Measurements from ENCODE around the gene ABHD17B.

DNA sequence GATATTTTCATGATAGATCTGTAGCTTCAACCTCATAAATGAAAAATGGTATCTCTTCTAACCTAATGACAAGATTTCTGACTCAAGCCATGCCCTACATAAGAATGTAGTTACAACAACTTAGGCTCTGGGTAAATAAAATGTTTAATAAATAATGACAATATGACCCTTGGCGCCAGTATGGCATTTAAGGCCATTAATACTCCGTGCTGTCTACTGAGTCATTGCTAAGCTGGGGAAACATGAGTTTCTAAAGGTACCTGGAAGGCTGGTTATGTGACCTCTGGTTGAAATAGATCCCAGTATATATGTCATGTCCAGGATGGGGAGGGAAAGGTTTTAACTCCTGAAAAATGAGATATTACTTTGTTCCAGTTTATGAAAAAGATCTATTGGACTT is 84.7 kb downstream of the ABHD17B start:
- TF ChIP-seq, protein P1, sequence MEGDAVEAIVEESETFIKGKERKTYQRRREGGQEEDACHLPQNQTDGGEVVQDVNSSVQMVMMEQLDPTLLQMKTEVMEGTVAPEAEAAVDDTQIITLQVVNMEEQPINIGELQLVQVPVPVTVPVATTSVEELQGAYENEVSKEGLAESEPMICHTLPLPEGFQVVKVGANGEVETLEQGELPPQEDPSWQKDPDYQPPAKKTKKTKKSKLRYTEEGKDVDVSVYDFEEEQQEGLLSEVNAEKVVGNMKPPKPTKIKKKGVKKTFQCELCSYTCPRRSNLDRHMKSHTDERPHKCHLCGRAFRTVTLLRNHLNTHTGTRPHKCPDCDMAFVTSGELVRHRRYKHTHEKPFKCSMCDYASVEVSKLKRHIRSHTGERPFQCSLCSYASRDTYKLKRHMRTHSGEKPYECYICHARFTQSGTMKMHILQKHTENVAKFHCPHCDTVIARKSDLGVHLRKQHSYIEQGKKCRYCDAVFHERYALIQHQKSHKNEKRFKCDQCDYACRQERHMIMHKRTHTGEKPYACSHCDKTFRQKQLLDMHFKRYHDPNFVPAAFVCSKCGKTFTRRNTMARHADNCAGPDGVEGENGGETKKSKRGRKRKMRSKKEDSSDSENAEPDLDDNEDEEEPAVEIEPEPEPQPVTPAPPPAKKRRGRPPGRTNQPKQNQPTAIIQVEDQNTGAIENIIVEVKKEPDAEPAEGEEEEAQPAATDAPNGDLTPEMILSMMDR (conservative IDR thresholded peaks at IDR 0.05; ENCODE audit: low read length) = no peak
- no peak for TF ChIP-seq EZH2phosphoT487 (IDR thresholded peaks at IDR 0.05; ENCODE audit: borderline replicate concordance)
